ENCODE results near the gene AVEN.

GRCh38 chr15:33872416-33873106 lies 166.4 kb downstream of the AVEN start:
- no peak for TF ChIP-seq FOXJ3 (CRISPR knock-in tag; IDR thresholded peaks at IDR 0.05)
- TF ChIP-seq EZH2phosphoT487 (IDR thresholded peaks at IDR 0.05; ENCODE audit: borderline replicate concordance, low read depth), result no peak
- no peak for TF ChIP-seq CTCF (IDR thresholded peaks at IDR 0.05)
- TF ChIP-seq USF2 (IDR thresholded peaks at IDR 0.05; ENCODE audit: borderline replicate concordance, low read depth, low read length), result no peak
- no peak for TF ChIP-seq MAX (IDR thresholded peaks at IDR 0.05; ENCODE audit: low read depth)
- TF ChIP-seq RAD21 (IDR thresholded peaks at IDR 0.05; ENCODE audit: low read length), result no peak
